Pancreas (tissue), 10 donors: Measurements from ENCODE around the gene GULP1. TPM values are rescaled to one million over a fixed set of nuclear protein-coding genes. Genes with fewer than 3 reads are reported as not detected.

Experiments used
- ATAC-seq, 4 donors: fragments of 200-7000 bp; cut with Tn5 transposase; one replicate each; pipeline versions ENCODE4 v1.8.0 to v1.9.1; 2020; ENCODE audit warnings: mild to moderate bottlenecking in 4 of 4, moderate library complexity in 4 of 4
- DNase-seq, 6 donors: peaks; one replicate each; pipeline ENCODE4 v3.0.0-alpha.2; 2020
- FAIRE-seq: peaks from 2 replicates; lab custom pipeline; 2012; peaks lifted over from hg19 to GRCh38; lab: Jason Lieb, UNC
- H3K27ac ChIP-seq, 4 donors: fragments of 200-600 bp; sonication (generic); 1 replicate in 3 of 4; 2 replicates in 1 of 4; pipeline versions ENCODE4 v1.5.0 to v1.8.0; 2020
- H3K27me3 ChIP-seq, 4 donors: fragments of 200-600 bp; one replicate each; pipeline ENCODE4 v1.8.0; 2021
- H3K36me3 ChIP-seq, 3 donors: fragments of 200-600 bp; sonication (generic) in 1 of 3; one replicate each; pipeline versions ENCODE4 v1.5.0 to v1.8.0; 2020 to 2021
- H3K4me1 ChIP-seq, 3 donors: fragments of 200-600 bp; one replicate each; pipeline ENCODE4 v1.8.0; 2021
- H3K4me3 ChIP-seq, 4 donors: fragments of 200-600 bp; sonication (generic) in 2 of 4; one replicate each; pipeline versions ENCODE4 v1.5.0 to v1.8.0; 2020 to 2021
- H3K9me3 ChIP-seq, 4 donors: fragments of 200-600 bp; one replicate each; pipeline ENCODE4 v1.8.0; 2021
- WGBS, 2 donors: extraction: QIAGEN DNeasy Blood & Tissue Kit; methylation state at CpG; one replicate each; pipeline ENCODE4 v1.1.7; 2013; 5-methylcytosine and 5-hydroxymethylcytosine counted together
- intact Hi-C, 3 donors: fragments of 100-400 bp; cut with DNase I; formaldehyde crosslinking; loops; one replicate each; pipeline versions ENCODE4 v1.11.1 to v1.14.2; 2022
- polyA plus RNA-seq, 2 donors: library from polyadenylated mRNA; stranded (reverse); fragments of 200-250 nt; gene quantifications; one replicate each; pipeline ENCODE4 v1.2.3, GENCODE V29; 2013
- total RNA-seq, 6 donors: library from RNA; stranded (reverse); fragmentation: NEBNext Ultra II Directional in 4 of 6; extraction: Animal tissue kit (Norgen Biotek cat#: 25700) in 4 of 6; gene quantifications; one replicate each; pipeline versions ENCODE4 v1.2.1 to v1.2.4, GENCODE V29; 2021 to 2023
- TF ChIP-seq, protein P1 (sequence below), 4 donors: fragments of 200-600 bp; sonication (generic) in 3 of 4; IDR thresholded peaks; one replicate each; pipeline versions ENCODE4 v1.5.0 to v1.8.0; 2021; ENCODE audit warnings: antibody characterized with exemption in 4 of 4
- donor health status: healthy with polysubstance abuse.
- donor health status: DM: no; HTN: no; CAD: no; lungs with moderate emphysema.
- donor health status: DM: no; HTN: no; CAD: no.
- donor health status: control.
- donor health status: control.
- donor health status: Bipolar disorder and iron deficiency.
- donor health status: DM: yes; HTN: yes; CAD: no.
- donor health status: DM: no; HTN: no; CAD: no.
- donor health status: DM: no; HTN: no; CAD: no.
- donor health status: DM: yes; HTN: yes; CAD: no.

The GULP1 gene
- total and polyA plus RNA-seq, 8 donors, result 5.4 to 35.7 (median 17.5) TPM

DNA sequence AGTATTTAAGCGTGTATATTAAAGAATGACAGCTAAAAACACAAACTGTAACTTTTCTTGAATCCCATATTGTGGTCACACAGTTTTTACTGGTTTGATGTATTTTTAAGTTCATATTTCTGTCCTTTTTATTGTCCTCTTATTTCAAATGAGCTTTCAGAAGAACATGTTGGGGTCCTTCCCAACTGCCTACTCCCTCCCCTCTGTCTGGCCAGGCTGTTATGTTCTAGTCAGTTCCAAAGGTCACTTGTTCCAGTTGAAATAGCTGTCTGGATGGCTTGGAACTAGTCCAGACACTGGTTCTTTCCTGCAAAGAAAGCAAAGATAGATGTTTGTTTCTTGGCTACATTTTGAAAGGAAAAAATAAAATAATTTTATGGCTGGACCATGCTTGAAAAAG lies 306.9 kb downstream of the GULP1 start:
- Histone ChIP-seq H3K27ac (peak overlapping the region in 2 of 4 donors; percentile 15 to 17), H3K9me3 (no peaks in the 10 kb centered on the region), H3K4me1 (peaks cover 0 to 3% (median 0%) of the 10 kb centered on the region in 3 donors), H3K4me3 (no peak overlapping the region), H3K27me3 (no peaks in the 10 kb centered on the region), H3K36me3 (peaks cover 0 to 2% (median 0%) of the 10 kb centered on the region in 3 donors)
- peak; percentile 63 for FAIRE-seq
- ATAC-seq, result peak; percentile 56 to 94 (median 82)
- intact Hi-C loops, result no loop called here
- peak in 2 of 6 donors; percentile 20 to 65 for DNase-seq
- 70 to 78% methylated on average over 1 of the region's 1 CpG for WGBS, 2 donors
- TF ChIP-seq, protein P1, sequence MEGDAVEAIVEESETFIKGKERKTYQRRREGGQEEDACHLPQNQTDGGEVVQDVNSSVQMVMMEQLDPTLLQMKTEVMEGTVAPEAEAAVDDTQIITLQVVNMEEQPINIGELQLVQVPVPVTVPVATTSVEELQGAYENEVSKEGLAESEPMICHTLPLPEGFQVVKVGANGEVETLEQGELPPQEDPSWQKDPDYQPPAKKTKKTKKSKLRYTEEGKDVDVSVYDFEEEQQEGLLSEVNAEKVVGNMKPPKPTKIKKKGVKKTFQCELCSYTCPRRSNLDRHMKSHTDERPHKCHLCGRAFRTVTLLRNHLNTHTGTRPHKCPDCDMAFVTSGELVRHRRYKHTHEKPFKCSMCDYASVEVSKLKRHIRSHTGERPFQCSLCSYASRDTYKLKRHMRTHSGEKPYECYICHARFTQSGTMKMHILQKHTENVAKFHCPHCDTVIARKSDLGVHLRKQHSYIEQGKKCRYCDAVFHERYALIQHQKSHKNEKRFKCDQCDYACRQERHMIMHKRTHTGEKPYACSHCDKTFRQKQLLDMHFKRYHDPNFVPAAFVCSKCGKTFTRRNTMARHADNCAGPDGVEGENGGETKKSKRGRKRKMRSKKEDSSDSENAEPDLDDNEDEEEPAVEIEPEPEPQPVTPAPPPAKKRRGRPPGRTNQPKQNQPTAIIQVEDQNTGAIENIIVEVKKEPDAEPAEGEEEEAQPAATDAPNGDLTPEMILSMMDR (IDR thresholded peaks at IDR 0.05), result no peak

DNA sequence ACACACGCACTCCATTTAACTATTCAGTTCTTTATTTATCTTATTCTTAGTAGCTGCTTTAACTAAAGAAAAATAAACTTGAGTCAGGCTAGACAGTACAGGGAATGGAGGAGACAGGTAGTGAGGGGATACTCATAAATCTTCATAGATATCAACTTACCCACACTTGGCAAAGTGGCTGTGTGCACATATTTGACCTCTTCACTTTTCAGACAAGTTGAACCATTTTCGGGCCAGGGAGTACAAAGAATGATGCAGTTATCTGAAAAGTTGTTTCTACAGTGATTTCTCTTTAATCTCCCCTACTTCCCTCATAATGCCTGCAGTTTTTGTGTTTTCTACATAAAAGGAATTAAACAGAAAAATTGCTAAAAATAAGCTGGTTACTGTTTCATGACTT lies 307.5 kb downstream of the GULP1 start:
- Histone ChIP-seq H3K27ac (no peak overlapping the region), H3K36me3 (peaks cover 0 to 2% (median 0%) of the 10 kb centered on the region in 3 donors), H3K4me1 (peaks cover 0 to 3% (median 0%) of the 10 kb centered on the region in 3 donors), H3K4me3 (no peak overlapping the region), H3K27me3 (no peaks in the 10 kb centered on the region), H3K9me3 (no peaks in the 10 kb centered on the region)
- 26 to 30% methylated on average over 2 of the region's 2 CpGs for WGBS, 2 donors
- ATAC-seq (no peak), FAIRE-seq (no peak), DNase-seq (no peak)
- TF ChIP-seq, protein P1 (IDR thresholded peaks at IDR 0.05), result no peak
- intact Hi-C loops, result no loop called here

DNA sequence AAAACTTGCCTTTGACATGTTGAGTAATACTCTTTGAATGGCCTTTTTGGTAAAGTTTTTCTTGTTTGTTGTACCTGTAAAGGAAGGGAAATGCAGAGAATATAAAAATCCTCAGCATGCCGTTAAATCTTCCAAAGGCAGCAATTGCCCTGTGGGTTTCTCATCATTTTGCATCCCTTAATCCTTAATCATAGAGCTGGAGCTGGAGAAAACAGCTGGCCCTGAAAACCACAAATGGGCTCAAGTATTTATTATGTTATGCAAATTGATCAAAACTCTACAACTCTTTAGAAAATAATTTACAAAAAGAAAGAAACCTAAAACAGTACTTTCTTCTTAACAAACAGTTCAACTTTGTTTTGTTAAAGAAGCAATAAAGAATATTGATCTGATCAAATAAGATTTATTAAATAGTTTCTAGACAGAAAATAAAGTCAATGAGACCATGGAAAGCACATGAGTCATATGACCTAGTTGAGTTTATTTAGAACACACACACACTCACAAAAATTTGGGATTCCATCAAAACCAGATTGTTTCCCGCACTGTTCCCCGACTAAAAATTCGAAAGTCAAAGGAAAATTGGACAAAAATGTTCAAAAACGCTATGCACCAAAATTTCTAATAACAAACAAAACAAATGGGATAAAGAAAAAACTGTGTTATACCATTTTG lies 309.0 kb downstream of the GULP1 start:
- H3K4me1 ChIP-seq, result peaks cover 0 to 3% (median 0%) of the 10 kb centered on the region in 3 donors
- intact Hi-C loops, result no loop called here
- WGBS, 2 donors, result 91 to 93% methylated on average over 5 of the region's 5 CpGs
- H3K4me3 ChIP-seq, result no peak overlapping the region
- no peaks in the 10 kb centered on the region for H3K27me3 ChIP-seq
- FAIRE-seq, result no peak
- H3K27ac ChIP-seq, result no peak overlapping the region
- no peak for DNase-seq
- TF ChIP-seq, protein P1 (IDR thresholded peaks at IDR 0.05), result no peak
- H3K36me3 ChIP-seq, result no peaks in the 10 kb centered on the region
- H3K9me3 ChIP-seq, result no peaks in the 10 kb centered on the region
- ATAC-seq, result no peak

DNA sequence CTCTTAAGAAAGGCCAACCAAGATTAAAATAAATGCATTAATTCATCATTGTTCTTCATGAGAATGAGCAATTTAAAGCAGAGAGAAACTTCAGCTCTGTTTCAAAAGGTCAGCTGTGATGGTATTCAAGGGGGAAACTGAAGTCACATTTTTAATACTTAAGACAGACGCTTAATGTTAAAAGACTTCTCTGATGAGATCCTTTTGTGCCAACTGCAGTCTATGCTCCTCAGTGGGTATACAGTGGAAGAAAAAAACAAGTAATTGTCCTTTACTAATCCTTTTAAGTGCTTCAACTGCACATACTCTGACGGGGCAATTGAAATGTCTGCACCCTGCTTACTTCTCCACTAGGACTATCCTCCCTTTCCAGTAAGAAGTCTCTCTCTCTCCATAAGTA lies 309.7 kb downstream of the GULP1 start:
- Histone ChIP-seq H3K4me3 (no peak overlapping the region), H3K27me3 (no peaks in the 10 kb centered on the region), H3K9me3 (no peaks in the 10 kb centered on the region), H3K27ac (no peak overlapping the region), H3K4me1 (peaks cover 0 to 3% (median 0%) of the 10 kb centered on the region in 3 donors), H3K36me3 (no peaks in the 10 kb centered on the region)
- ATAC-seq, result no peak
- TF ChIP-seq, protein P1 (IDR thresholded peaks at IDR 0.05), result no peak
- WGBS, 2 donors, result 91 to 93% methylated on average over 2 of the region's 2 CpGs
- FAIRE-seq, result no peak
- intact Hi-C loops, result no loop called here
- DNase-seq, result no peak

DNA sequence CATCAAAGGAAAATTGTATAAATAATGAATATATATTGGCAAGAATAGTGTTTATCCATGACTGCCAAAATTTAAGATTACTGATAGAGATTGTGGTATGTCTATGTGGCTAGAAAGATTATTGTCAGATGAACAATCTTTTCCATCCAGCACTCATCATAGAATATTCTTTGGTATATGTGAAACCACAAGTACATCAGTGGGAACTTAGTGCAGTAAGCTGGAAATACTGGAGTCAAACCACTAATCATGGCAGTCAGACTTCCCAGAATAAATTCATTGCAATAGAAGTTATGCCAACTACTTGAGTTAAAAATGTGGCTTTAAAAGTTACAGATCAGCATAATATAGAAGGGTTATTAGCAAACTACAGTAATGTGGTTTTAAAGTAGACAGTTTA lies 310.3 kb downstream of the GULP1 start:
- TF ChIP-seq, protein P1 (IDR thresholded peaks at IDR 0.05), result no peak
- no peak for DNase-seq
- Histone ChIP-seq H3K27me3 (no peaks in the 10 kb centered on the region), H3K4me3 (no peak overlapping the region), H3K4me1 (peaks cover 0 to 3% (median 0%) of the 10 kb centered on the region in 3 donors), H3K27ac (no peak overlapping the region), H3K9me3 (no peaks in the 10 kb centered on the region), H3K36me3 (no peaks in the 10 kb centered on the region)
- peak in 1 of 4 donors; percentile 16 for ATAC-seq
- FAIRE-seq, result no peak
- intact Hi-C loops, result no loop called here
